ENCODE measurements around the gene OTOS.
A peak's percentile ranks its signal among the peaks of the same experiment; 100 is the strongest.

The OTOS gene

DNA sequence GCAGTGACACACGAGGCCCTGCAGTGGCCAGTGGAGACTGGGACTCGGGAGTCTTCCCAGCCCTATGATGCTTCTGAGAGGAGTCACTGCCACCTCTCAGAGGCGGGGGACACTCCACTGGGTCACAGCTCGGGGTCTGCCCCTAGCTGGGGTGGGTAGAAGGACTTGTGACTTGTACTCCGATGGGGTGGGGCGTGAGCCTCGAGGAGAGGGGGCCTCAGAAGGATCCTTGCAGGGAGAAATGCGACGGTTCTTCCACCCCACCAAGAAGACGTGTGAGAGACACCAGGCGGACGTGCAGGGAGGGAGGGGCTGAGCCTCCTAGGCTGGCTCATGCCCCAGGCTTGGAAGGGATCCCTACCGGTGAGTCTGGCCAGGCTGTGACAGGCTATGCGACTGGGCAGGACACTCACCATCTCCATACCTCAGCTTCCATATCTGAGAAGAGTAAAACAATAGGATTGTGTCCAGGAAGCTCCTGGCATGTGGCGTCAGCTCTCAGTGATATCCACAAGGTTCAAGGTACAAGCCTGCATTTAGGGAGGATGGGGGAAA, 11.1 kb upstream of the OTOS start:
- no peak for DNase-seq (ENCODE audit: low read depth)

GRCh38 chr2:240149943-240150784, 9.7 kb upstream of the OTOS start:
- no peak for DNase-seq (ENCODE audit: low read depth)

DNA sequence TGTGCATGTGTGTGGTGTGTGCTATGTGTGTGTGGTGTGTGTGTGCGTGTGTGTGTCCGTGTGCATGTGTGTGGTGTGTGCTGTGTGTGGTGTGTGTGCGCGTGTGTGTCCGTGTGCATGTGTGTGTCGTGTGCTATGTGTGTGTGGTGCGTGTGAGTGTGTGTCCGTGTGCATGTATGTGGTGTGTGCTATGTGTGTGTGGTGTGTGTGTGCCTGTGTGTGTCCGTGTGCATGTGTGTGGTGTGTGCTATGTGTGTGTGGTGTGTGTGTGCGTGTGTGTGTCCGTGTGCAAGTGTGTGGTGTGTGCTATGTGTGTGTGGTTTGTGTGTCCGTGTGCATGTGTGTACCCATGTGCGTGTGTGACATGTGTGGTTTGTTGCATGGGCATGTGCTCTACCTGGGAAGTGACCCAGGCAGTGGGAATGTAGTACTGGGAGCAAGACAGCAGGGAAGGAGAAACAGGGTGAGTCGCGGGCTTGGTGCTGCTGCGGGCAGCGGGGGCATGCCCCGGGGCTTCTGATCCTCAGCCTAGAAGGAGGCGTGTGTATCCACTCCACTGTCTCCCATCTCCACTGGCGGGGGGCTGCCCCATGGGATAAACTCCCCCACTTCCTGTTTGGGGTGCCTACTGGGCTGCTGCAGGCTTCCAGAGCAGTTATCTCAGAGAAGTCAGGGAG, 7.6 kb upstream of the OTOS start:
- DNase-seq (ENCODE audit: low read depth), result no peak

- no peak for DNase-seq (ENCODE audit: low read depth)
These were observed 6.9 kb upstream of the OTOS start for GRCh38 chr2:240147382-240147781.

DNA sequence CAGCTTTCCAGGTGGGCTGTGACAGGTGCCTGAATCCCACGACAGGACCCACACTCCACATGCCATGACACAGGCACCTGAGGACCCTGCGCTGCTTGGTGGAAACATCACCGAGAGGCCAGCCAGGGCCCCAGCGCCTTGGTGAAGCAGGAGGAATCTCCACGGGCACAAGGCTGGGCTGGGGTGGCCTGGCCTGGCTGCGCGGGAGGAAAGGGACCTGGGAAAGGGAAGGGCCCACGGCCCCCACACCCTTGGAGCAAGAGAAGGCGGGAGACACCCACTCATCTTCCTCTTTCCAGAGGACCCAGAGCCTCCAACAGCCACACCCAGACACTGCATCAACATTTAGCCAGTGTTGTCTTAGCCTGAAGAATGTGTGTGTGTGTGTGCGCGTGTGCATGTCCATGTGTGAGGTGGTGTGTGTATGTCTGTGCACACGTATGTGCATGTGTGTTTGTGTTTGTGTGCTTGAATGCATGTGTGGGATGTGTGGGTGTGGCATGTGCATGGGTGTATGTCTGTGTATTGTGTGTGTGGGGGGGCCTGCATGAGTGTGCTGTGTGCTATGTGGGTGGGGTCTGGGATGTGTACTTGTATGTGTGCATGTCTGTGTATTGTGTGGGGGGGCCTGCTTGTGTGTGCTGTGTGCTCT, 6.3 kb upstream of the OTOS start:
- no peak for DNase-seq (ENCODE audit: low read depth)

DNA sequence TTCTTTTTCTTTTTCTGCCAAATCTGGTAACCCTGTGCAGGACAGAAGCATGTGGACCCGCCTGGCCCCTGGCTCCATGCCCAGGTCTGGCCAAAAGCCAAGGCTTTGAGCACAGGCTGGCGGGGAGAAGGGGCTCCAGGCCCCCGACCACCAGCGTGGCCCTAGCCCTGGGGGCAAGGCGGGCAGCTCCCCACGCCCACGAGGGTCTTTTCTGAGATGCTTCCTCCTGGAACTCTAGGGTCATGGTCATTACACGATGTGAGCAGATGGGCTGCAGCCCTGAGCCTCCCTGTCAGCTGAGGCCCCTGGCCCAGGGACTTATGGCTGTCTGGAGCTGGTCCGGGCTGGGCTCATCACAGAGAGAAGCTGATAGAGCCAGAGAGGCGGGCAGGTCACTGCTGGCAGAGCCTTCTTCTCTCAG, 5.7 kb upstream of the OTOS start:
- DNase-seq (ENCODE audit: low read depth), result no peak

DNA sequence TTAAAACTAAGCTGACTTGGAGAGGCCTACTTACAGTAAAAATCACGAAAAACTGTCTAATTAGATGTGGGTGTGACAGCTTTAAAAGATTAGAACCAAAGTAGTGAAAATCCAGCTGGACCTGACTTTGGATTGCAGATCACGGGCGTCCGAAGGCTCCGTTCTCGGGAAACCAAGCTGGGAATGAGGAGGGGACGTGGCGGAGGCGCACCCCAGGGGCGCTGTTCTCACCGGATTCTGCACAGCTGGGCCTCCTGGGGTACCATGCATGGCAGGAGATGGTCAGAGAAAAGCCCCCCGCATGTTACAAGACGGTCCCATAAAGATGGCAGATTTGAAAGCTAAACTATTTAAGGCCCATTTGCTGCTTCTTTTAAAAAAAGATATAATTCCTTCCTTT, 5.0 kb upstream of the OTOS start:
- DNase-seq (ENCODE audit: low read depth), result no peak

GRCh38 chr2:240144649-240145261, 4.3 kb upstream of the OTOS start:
- no peak for DNase-seq (ENCODE audit: low read depth)

DNA sequence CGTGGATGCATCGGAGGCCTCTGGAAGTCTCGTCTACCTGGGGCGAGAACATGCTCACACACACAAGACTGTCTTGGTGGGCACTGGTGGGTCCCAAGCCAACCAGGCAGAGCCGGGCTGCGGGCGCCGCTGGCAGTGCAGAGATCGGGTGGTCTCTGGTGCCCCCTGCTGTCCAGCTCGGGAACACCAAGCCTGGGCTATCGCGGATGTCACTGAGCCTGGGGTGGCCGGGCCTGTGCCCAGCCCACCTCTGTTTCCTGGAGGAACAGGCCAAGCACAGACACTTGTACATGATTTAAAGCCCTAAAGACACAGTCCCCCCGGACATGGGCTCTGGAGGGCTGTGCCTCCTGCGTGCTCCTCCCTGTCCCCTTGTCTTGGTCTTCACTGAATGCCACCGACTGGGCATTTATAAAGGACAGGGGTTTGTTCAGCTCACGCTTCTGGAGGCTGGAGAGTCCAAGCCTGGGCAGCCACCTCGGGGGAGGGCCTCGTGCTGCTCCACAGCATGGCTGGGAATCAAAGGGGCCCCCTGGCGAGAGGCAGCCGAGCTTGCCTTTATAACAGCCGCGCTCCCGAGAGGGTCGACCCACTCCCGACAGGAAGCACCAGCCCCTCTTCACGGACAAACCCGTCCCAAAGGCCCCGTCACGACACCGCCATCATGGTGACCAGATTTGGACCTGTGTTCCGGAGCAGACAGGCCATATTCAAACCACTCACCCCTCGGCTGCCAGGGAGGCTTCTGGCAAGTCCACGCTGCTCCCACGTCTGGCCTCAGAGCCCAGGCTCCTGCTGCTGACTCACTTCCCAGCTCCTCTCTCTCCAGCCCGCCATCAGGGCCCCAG, 3.6 kb upstream of the OTOS start:
- DNase-seq (ENCODE audit: low read depth), result peak; percentile 70

GRCh38 chr2:240143276-240143675, 2.8 kb upstream of the OTOS start:
- DNase-seq (ENCODE audit: low read depth), result no peak

- no peak for DNase-seq (ENCODE audit: low read depth)
These were observed 2.4 kb upstream of the OTOS start for GRCh38 chr2:240142859-240143258.

- DNase-seq (ENCODE audit: low read depth), result no peak
These were observed 1.9 kb upstream of the OTOS start for GRCh38 chr2:240142256-240142775.

- no peak for DNase-seq (ENCODE audit: low read depth)
These were observed 1.3 kb upstream of the OTOS start for GRCh38 chr2:240141736-240142135.

- no peak for DNase-seq (ENCODE audit: low read depth)
These were observed 462 bp upstream of the OTOS start for GRCh38 chr2:240140920-240141319.

DNA sequence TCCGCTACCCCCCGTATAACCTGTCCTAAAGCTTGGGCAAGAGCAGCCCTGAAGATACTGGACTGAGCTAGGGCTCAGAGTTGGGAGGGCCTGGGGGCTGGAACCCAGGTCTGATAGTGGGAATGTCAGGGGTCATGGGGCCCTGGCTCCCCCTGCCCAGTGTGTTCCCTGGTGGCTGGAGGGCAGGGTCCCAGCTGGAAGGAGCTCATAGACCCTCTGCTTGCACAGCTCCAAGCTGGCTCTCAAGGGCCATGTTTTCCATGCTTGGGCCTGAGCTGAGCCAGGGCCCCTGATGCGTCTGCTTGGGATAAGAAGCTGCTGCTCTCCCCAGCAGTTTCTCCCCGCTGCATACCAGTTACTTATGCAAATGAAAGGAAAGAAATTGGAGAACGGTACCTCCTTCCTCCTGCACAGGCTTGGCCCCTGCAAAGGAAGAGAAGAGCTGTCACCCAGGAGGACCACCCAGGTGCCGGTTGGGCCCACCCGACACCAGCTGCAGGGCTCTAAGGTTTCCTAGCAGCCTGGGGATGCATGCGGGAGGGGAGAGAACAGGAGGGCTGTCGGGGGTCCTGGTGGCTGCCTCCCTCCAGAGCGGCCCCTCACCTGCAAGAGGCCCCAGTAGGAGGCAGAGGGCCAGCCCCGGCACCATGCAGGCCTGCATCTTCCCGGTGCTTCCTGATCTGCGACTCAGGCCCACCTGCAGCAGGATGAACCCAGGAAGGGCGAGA, 628 bp downstream of the OTOS start:
- no peak for DNase-seq (ENCODE audit: low read depth)

GRCh38 chr2:240139011-240139441, 1.4 kb downstream of the OTOS start:
- DNase-seq (ENCODE audit: low read depth), result no peak

DNA sequence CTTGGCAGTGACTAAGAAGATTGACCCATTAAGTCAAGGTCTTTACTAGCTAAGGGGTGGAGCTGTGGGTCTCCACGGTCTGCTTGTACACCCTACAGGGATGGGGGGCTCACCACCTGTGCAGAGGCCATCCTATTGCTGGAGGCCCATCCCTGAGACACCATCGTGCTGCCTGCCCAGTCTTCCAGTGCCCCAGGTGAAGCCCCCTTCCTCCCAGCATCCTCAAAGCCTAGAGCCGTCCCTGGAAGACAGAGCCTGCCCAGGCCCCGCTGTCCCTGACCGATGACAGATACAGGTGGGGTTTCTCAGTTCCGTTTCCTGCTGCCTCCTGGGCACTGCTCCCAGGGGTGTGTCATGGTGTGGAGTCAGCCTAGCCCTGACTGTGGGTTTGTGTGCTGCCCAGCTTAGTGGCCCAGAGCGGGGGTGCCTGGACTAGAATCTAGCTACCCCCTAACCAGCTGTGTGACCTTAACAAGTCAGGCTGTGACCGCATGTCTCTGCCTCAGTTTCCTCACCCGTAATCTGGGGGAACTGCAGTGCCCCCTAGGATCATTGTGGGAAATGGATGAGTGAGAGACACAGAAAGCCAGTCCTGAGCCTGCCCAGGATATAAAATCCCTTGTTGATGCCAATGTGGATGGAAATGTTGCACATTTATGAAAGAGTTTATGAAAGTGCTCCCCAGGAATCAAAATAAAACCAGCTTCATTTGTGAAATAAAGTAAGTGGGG, 2.0 kb downstream of the OTOS start:
- DNase-seq (ENCODE audit: low read depth), result no peak

GRCh38 chr2:240137596-240138253, 2.7 kb downstream of the OTOS start:
- DNase-seq (ENCODE audit: low read depth), result no peak

GRCh38 chr2:240136671-240137292, 3.7 kb downstream of the OTOS start:
- DNase-seq (ENCODE audit: low read depth), result no peak
